Endometrium (tissue), 2 donors: ENCODE results near the gene MAPRE3.

Source experiments
- FAIRE-seq: peaks from 2 replicates; lab custom pipeline; 2012; peaks lifted over from hg19 to GRCh38; lab: Jason Lieb, UNC
- donor health status: control.
- donor health status: control.

MAPRE3 gene

DNA sequence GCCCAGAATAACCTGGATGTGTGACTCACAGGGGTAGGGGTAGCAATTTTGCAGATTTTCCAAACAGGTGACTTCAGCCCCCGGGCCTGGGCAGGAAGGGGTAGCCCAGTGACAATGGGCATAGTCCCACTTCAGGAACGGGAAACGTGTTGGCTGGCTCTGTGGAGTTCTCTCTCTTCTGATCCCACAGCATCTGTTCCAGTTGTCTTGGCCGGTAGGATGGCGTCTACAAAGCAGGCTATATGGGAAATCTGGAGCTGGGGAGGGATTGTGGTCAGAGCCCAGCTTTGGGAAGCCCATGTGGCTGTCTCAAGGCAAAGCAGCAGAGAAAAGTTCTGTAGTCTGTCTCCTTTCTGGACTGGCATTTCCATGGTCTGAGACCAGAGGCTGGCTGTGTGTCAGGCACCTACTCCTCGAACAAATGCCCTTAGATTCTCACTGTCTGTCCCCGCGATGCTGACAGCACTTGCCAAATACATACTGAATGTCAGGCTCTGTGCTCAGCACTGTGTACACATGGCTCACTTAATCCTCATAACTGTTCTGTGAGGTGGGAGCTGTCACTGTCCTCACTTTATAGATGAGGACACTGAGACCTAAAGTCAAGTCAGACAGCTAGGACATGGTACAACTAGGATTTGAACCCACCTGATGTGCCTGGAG is 44.5 kb downstream of the MAPRE3 start:
- no peak for FAIRE-seq

DNA sequence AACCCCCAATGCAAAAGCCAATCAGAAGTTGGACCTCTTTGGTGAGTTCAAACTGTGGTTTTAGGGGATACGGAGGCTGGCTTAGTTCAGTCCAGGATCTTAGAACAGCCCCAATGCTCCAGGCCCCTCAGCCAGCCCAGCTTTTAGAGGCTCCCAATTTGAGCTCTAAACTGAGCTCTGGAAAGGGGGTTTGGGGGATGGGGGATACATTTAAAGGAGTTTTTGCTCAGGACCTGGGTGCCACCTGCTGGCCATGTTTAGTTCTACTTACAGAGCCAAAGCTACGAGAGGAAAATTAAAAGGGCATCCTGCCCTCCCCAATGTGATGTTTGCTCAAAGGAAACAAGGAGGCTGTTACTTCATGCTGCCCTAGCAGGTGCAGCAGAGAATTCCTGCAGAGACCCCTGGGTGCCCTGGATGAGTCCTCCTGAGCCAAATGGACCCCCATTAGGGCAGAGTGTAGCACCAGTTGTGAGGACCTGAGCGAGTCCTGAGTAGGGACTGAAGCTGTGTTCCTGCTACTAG is 46.4 kb downstream of the MAPRE3 start:
- no peak for FAIRE-seq

DNA sequence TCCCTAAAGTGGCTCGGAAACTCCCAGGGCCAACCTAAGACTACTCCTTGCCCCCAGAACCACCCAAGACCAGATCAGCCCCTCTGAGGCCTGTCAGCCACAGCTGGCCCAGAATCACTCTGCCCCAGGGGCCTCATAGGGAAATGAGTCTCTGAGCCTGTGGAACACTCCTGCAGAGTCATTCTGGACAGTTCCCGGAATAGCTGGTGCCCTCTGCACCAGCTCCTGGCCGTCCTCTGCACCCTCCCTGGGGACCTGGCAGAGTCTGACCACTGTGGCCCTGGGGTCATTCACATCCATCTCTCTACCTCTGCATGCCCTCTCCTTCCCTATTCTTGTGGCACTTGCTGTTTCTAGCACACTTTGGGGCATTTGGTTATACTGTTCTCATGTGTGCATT is 47.7 kb downstream of the MAPRE3 start:
- FAIRE-seq: no peak

GRCh38 chr2:27019459-27019858 is 49.0 kb downstream of the MAPRE3 start:
- FAIRE-seq: no peak

GRCh38 chr2:27019931-27020855 is 49.8 kb downstream of the MAPRE3 start:
- FAIRE-seq: no peak

DNA sequence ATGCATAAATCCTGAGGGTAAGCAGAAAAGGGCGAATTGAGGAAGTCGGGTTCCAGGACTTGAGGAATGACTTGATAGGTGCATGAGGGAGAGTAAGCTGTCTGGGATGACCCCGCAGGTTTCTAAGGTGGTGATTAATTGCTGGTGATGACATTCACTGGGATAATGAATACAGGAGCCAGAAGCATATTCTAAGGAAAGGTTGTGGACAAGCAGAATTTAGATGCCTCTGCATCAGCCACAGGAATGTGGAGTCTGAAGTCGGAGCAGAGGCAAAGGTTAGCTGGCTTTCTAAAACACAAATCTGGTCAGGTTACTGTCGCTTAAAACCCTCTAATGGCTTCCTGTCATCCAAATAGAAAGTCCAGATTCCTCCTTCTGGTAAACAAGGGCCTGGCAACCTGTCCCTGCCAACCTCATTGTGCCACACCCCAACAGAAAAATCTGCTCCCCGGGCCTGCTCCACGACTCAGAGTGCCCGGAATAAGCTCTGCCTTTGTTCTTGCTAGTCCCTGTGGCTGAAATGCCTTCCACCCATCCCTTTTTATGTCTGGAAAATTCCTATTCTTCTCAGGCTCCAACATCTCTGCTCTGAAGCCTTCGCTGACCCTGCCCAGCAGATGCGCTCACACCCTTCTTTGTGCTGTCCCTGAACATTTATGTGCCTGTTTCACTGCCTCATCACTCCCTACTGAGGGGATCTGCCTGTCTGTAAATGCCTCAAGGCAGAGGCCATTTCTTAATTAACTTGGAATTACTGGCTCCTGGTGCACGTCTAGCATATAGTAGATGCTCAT is 51.0 kb downstream of the MAPRE3 start:
- FAIRE-seq: no peak

GRCh38 chr2:27023740-27024139 is 53.3 kb downstream of the MAPRE3 start:
- FAIRE-seq: no peak

GRCh38 chr2:27024188-27024587 is 53.8 kb downstream of the MAPRE3 start:
- FAIRE-seq: no peak

- FAIRE-seq: no peak
Observed at GRCh38 chr2:27024812-27025211, 54.4 kb downstream of the MAPRE3 start.

DNA sequence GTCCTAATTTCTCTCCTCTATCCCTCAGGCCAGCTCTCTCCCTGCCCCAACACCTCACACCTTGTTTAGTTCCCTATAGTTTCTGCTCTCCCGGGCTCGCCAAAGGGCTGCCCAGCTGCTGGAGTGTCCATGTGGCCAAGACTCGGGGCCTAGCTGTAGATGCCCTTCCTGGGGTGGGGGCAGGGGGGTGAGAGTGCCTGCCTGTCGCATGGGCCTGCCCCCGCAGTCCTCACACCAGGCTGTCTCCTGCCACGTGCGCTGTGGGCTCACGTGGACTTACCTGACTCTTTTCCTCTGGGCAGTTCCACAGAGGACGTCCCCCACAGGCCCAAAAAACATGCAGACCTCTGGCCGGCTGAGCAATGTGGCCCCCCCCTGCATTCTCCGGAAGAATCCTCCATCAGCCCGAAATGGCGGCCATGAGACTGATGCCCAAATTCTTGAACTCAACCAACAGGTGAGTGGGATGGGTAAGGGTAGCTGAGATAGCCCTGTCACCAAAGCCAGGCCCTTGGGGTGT is 54.9 kb downstream of the MAPRE3 start:
- FAIRE-seq: no peak

- FAIRE-seq: no peak
Observed at GRCh38 chr2:27025861-27026851, 55.7 kb downstream of the MAPRE3 start.

DNA sequence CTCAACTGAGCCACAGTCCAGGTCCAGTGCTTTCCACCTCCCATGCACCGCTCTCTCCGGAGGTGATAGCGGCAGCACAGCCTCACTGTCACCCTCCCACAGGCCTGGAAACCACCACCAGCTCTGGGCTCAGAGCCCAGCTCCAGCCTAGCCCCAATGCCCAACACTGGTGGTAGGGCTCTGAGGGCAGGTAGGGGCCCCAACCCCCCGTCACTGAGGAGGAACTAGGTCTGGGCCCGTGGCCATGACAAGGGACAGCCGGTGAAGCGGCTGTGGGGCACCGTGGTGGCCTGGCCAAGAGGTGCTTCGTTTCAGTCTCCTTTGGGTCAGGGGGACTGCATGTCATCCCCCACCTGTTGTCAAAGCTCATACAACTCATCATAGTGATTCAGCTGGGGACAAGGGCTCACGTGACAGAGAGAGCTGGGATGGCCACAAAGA is 56.8 kb downstream of the MAPRE3 start:
- no peak for FAIRE-seq

- FAIRE-seq: no peak
Observed at GRCh38 chr2:27029051-27029450, 58.6 kb downstream of the MAPRE3 start.

DNA sequence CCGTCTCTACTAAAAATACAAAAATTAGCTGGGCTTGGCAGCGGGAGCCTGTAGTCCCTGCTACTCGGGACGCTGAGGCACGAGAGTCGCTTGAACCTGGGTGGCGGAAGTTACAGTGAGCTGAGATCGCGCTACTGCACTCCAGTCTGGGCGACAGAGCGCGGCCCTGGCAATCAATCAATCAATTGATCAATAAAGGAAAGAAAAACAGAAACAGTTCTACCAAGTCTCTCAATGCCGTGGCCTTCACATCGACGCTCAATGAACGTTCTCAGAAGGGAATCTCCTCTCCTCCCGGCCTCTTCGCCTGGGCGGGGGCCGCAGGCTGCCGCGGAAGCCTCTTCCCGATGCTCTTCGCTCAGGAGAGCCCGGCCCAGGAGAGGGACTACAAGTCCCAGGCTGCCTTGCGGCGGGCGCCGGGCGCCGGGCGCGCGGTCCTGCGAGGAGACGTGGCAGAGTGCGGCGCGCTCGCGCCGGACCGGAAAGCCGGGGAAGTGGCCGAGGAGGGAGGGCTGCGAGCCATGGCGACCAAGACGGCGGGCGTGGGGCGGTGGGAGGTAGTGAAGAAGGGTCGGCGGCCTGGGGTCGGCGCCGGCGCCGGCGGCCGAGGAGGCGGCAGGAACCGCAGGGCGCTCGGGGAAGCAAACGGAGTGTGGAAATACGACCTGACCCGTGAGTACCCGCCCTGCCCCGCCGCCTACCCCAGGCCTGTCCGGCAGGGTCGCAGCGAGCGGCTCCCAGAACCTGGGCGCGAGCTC is 62.2 kb downstream of the MAPRE3 start, which contains the start of gene TMEM214:
Gene TMEM214, plus strand, starts transcription at position 471 of the 758 bp plus-strand sequence. Its CDS starts 51 bp downstream, at position 522.
- no peak for FAIRE-seq

- FAIRE-seq: no peak
Observed at GRCh38 chr2:27033253-27033852, 62.9 kb downstream of the MAPRE3 start.

DNA sequence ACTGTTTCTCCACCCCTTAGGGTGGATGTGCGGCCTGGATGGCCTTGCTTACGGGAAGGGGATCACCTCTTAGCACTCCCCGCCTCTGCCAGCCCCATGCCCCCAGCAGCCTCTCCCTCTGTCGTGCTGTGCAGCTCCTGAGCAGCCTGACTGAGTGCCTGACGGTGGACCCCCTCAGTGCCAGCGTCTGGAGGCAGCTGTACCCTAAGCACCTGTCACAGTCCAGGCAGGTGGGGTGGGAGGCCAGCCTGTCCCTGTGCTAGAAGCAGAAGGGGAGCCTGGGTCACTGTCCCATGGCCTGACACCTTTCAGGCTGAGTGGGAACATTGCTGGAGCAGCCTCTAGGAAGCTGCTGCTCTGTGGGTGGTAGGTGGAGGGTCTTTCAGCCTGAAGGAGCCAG is 67.6 kb downstream of the MAPRE3 start:
- no peak for FAIRE-seq

DNA sequence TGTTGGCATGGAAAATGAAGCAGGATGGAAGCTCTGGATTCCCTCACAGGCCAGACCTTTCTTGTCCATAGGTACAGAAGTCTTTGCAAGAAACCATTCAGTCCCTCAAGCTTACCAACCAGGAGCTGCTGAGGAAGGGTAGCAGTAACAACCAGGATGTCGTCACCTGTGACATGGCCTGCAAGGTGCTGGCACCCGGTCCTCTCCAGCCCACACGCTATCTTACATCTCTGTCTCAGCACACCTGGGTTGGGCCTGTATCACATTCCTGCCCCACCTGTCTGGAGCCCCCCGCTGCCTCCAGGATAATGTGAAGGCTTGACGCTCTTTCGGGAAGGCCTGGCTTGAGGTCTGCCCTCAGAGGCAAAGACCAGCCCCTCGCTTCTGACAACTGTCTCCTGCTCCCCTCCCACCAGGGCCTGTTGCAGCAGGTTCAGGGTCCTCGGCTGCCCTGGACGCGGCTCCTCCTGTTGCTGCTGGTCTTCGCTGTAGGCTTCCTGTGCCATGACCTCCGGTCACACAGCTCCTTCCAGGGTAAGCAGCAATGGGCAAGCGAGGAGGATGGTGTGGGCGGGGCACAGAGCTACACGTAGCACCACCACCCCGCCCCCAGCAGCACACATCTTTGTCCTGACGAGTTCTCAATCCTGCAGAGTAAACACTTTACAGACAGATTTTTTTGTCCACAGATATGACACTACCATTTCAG is 68.3 kb downstream of the MAPRE3 start:
- no peak for FAIRE-seq

DNA sequence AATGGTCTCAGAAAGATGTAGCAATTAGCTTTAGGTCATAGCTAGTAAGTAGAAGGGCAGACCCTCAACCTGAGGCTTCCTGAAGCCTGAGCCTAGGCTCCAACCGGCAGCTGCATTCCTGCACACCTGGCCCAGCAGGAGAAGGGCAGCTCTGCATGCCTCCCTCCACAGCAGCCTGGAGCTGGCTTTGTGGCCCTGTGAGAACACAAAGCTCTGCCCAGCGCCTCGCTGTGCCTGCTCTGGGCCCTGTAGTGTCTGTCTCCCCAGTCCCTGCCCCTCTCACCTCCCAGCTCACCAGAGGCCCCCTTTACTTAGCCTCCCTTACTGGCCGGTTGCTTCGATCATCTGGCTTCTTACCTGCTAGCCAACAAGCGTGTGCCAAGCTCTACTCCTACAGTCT is 69.0 kb downstream of the MAPRE3 start:
- no peak for FAIRE-seq

DNA sequence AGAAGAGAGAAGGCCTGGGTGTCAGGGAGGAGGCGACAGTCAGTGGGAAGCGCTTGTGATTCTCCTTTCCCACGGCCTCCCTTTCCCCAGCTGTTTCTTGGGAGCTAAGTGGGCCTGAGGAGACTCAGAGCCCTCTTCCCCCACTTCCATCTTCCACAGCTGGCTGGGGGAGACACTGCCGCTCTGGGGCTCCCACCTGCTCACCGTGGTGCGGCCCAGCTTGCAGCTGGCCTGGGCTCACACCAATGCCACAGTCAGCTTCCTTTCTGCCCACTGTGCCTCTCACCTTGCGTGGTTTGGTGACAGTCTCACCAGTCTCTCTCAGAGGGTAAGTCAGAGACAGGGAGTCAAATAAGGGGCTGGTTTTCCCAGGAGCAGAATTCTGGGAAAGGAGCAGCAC is 69.4 kb downstream of the MAPRE3 start:
- no peak for FAIRE-seq
